T47D (cell line): Measurements from ENCODE around the gene AP3M1.

Experiments used
- DNase-seq, 2 experiments: peaks; one replicate each; pipeline versions ENCODE4 v3.0.0 to v3.0.0-alpha.2; 2011 to 2012; ENCODE audit warnings: low read depth in 1 of 2, low spot score in 1 of 2
- JUND ChIP-seq: IDR thresholded peaks from 2 replicates; pipeline ENCODE4 v1.6.1; 2012; ENCODE audit warnings: low read depth
- in situ Hi-C: cut with HindIII; loops from 2 replicates; pipeline ENCODE4 v1.10.0; 2016; ENCODE audit warnings: low sequenced_read_pairs, low pct_unique_long_range_greater_than_20kb

The AP3M1 gene

GRCh38 chr10:74079028-74079935, 71.3 kb downstream of the AP3M1 start:
- no peak for TF ChIP-seq JUND
- DNase-seq = no peak
- in situ Hi-C loops = no loop called here

- DNase-seq = no peak
- in situ Hi-C loops = no loop called here
- no peak for TF ChIP-seq JUND
Measured at GRCh38 chr10:74078037-74078436, 72.6 kb downstream of the AP3M1 start.

- no peak for DNase-seq
- TF ChIP-seq JUND = no peak
- in situ Hi-C loops = no loop called here
Measured at GRCh38 chr10:74077416-74077815, 73.2 kb downstream of the AP3M1 start.

GRCh38 chr10:74076961-74077360, 73.7 kb downstream of the AP3M1 start:
- DNase-seq = no peak
- no peak for TF ChIP-seq JUND
- in situ Hi-C loops = no loop called here

GRCh38 chr10:74075906-74076305, 74.7 kb downstream of the AP3M1 start:
- in situ Hi-C loops = no loop called here
- no peak for TF ChIP-seq JUND
- no peak for DNase-seq

- in situ Hi-C loops = no loop called here
- DNase-seq = no peak
- no peak for TF ChIP-seq JUND
Measured at GRCh38 chr10:74072503-74072902, 78.1 kb downstream of the AP3M1 start.

- in situ Hi-C loops = no loop called here
- TF ChIP-seq JUND = no peak
- DNase-seq = no peak
Measured at GRCh38 chr10:74071157-74071556, 79.5 kb downstream of the AP3M1 start.
